NCI-H2171 treated with DMSO at 0.1 percent for 48 hours (cell line): ENCODE results near the gene C4BPA.

Source experiments
- DNase-seq: peaks from one replicate; lab custom pipeline; 2025; lab: John Stamatoyannopoulos, UW

The C4BPA gene

GRCh38 chr1:207124389-207124788 is 20.4 kb downstream of the C4BPA start:
- no peak for DNase-seq

GRCh38 chr1:207128336-207128921 is 24.4 kb downstream of the C4BPA start:
- no peak for DNase-seq

GRCh38 chr1:207129053-207129452 is 25.0 kb downstream of the C4BPA start:
- DNase-seq: no peak

GRCh38 chr1:207130252-207131036 is 26.4 kb downstream of the C4BPA start:
- no peak for DNase-seq

GRCh38 chr1:207131163-207131562 is 27.1 kb downstream of the C4BPA start:
- no peak for DNase-seq

GRCh38 chr1:207134581-207134980 is 30.5 kb downstream of the C4BPA start:
- no peak for DNase-seq

- no peak for DNase-seq
These were observed 35.6 kb downstream of the C4BPA start for GRCh38 chr1:207139616-207140015.

- no peak for DNase-seq
These were observed 36.5 kb downstream of the C4BPA start for GRCh38 chr1:207140536-207140935.

- DNase-seq: no peak
These were observed 41.5 kb downstream of the C4BPA start for GRCh38 chr1:207145401-207146058.

- no peak for DNase-seq
These were observed 47.9 kb downstream of the C4BPA start for GRCh38 chr1:207151920-207152319.

GRCh38 chr1:207152792-207153468 is 48.9 kb downstream of the C4BPA start:
- DNase-seq: no peak

GRCh38 chr1:207155028-207155427 is 51.0 kb downstream of the C4BPA start:
- DNase-seq: no peak

GRCh38 chr1:207156095-207156494 is 52.1 kb downstream of the C4BPA start:
- no peak for DNase-seq

GRCh38 chr1:207156826-207157225 is 52.8 kb downstream of the C4BPA start:
- DNase-seq: no peak

- no peak for DNase-seq
These were observed 60.1 kb downstream of the C4BPA start for GRCh38 chr1:207164086-207164485.

GRCh38 chr1:207172321-207172720 is 68.3 kb downstream of the C4BPA start:
- DNase-seq: no peak

GRCh38 chr1:207172885-207173284 is 68.9 kb downstream of the C4BPA start:
- no peak for DNase-seq

- DNase-seq: no peak
These were observed 69.4 kb downstream of the C4BPA start for GRCh38 chr1:207173396-207173795.

GRCh38 chr1:207174913-207175312 is 70.9 kb downstream of the C4BPA start:
- no peak for DNase-seq

GRCh38 chr1:207179036-207179435 is 75.0 kb downstream of the C4BPA start:
- no peak for DNase-seq

- DNase-seq: no peak
These were observed 77.8 kb downstream of the C4BPA start for GRCh38 chr1:207181847-207182246.

- DNase-seq: no peak
These were observed 82.5 kb downstream of the C4BPA start for GRCh38 chr1:207186503-207186902.

- no peak for DNase-seq
These were observed 84.9 kb downstream of the C4BPA start for GRCh38 chr1:207188901-207189300.
